ENCODE results near the gene MCCC1.

DNA sequence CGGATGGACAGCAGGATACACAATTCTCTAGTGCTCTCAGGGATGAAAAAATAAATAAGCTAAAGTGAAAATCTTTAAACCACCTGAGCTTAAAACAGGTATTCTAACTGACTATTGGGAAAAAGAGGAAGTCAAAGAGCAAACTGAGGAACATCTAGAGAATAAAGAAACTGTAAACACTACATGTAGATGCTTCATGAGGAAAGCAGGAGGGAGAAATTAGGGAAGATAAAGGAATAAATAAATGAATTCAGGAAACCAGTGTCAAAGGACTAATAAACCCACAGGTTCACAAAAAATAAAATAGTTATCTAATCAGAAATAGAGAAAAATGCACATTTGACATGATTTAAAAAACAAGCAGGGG is 525 bp upstream of the MCCC1 start:
- TF ChIP-seq POLR2A (IDR thresholded peaks at IDR 0.05; ENCODE audit: low read length) (no peak), GATA1 (IDR thresholded peaks at IDR 0.05; ENCODE audit: low read depth, low read length) (no peak)
